Lower leg skin (tissue), 4 donors: ENCODE measurements around the gene TMCO1. TPM values are rescaled to one million over a fixed set of nuclear protein-coding genes. Genes with fewer than 3 reads are reported as not detected.
A peak's percentile ranks its signal among the peaks of the same experiment; 100 is the strongest.
"Not testable (repeated sequence)": the region's sequence is repeated elsewhere in the genome, so short reads cannot be mapped to it uniquely, and the experiment has no call there.

Experiments used
- DNase-seq, 2 donors: peaks; one replicate each; pipeline ENCODE4 v3.0.0-alpha.2; 2019; ENCODE audit warnings: low spot score in 2 of 2
- H3K4me3 ChIP-seq: fragments of 200-600 bp; sonication (generic); 2 replicates; pipeline ENCODE4 v1.5.1; 2017; ENCODE audit warnings: mild to moderate bottlenecking, low read depth; ENCODE audit not compliant: poor library complexity, severe bottlenecking
- CTCF ChIP-seq, 3 donors: fragments of 450-650 bp; IDR thresholded peaks; one replicate each; pipeline ENCODE4 v1.5.1; 2016; ENCODE audit warnings: antibody characterized with exemption in 3 of 3, mild to moderate bottlenecking in 3 of 3, moderate library complexity in 2 of 3
- POLR2A ChIP-seq, 2 donors: fragments of 450-650 bp; IDR thresholded peaks; one replicate each; pipeline ENCODE4 v1.6.1; 2016 to 2017; ENCODE audit warnings: antibody characterized with exemption in 2 of 2, mild to moderate bottlenecking in 1 of 2, moderate library complexity in 1 of 2
- WGBS, 2 donors: methylation state at CpG; one replicate each; pipeline ENCODE4 v1.1.5; 2018; 5-methylcytosine and 5-hydroxymethylcytosine counted together
- intact Hi-C: fragments of 100-400 bp; cut with DNase I; formaldehyde crosslinking; loops from one replicate; pipeline ENCODE4 v1.15.0; 2023; ENCODE audit warnings: low total_unique reads
- total RNA-seq, 4 donors: library from RNA; depleted of rRNA; stranded (reverse); fragments of >200 nt; gene quantifications; one replicate each; pipeline ENCODE4 v1.1.0, GENCODE V29; 2016

Gene TMCO1
- 10 to 100 TPM; 34.4 to 48.6 (median 42.7) TPM for total RNA-seq

- TF ChIP-seq CTCF (IDR thresholded peaks at IDR 0.05), result no peak
- TF ChIP-seq POLR2A (IDR thresholded peaks at IDR 0.05), result no peak
- intact Hi-C loops, result no loop called here
- WGBS, 2 donors, result 0% methylated on average over 56 of the region's 56 CpGs
- peak within 1 kb of the TSS; percentile 63 for H3K4me3 ChIP-seq
- peak; percentile 97 to 98 for DNase-seq
Observed at GRCh38 chr1:165768513-165769394, at the start of gene TMCO1. TSS of gene TMCO1 (minus strand) at chr1:165768868. CDS start at chr1:165768751, 117 bp downstream.

- 82 to 84% methylated on average over 13 of the region's 13 CpGs for WGBS, 2 donors
- no peak overlapping the region for H3K4me3 ChIP-seq
- intact Hi-C loops, result no loop called here
- DNase-seq, result no peak
- TF ChIP-seq POLR2A (IDR thresholded peaks at IDR 0.05) (no peak), CTCF (IDR thresholded peaks at IDR 0.05) (no peak)
Observed at GRCh38 chr1:165816826-165817497, 48.3 kb upstream of the TMCO1 start.

GRCh38 chr1:165816157-165816556, 47.5 kb upstream of the TMCO1 start:
- WGBS, 2 donors, result 54 to 78% methylated on average over 3 of the region's 3 CpGs
- no peak for DNase-seq
- no peak for TF ChIP-seq POLR2A (IDR thresholded peaks at IDR 0.05)
- no peak for TF ChIP-seq CTCF (IDR thresholded peaks at IDR 0.05)
- intact Hi-C loops, result no loop called here
- no peak overlapping the region for H3K4me3 ChIP-seq

- intact Hi-C loops, result no loop called here
- no peak for TF ChIP-seq POLR2A (IDR thresholded peaks at IDR 0.05)
- no peak for TF ChIP-seq CTCF (IDR thresholded peaks at IDR 0.05)
- 45 to 46% methylated on average over 3 of the region's 3 CpGs for WGBS, 2 donors
Observed at GRCh38 chr1:165815725-165816124, 47.1 kb upstream of the TMCO1 start.

GRCh38 chr1:165807613-165808012, 38.9 kb upstream of the TMCO1 start:
- TF ChIP-seq POLR2A (IDR thresholded peaks at IDR 0.05) (no peak), CTCF (IDR thresholded peaks at IDR 0.05) (no peak)
- intact Hi-C loops, result no loop called here
- H3K4me3 ChIP-seq, result no peak overlapping the region
- no peak for DNase-seq

More at GRCh38 chr1:165815725-165816124, 47.1 kb upstream of the TMCO1 start:
- no peak overlapping the region for H3K4me3 ChIP-seq
- no peak for DNase-seq

- WGBS, 2 donors, result 63 to 88% methylated on average over 1 of the region's 1 CpG
- H3K4me3 ChIP-seq, DNase-seq, intact Hi-C loops: not testable (repeated sequence)
Observed at GRCh38 chr1:165804513-165804912, 35.8 kb upstream of the TMCO1 start.
